Osteoblast (primary cell): ENCODE results near the gene DDO. TPM values are rescaled to one million over a fixed set of nuclear protein-coding genes. Genes with fewer than 3 reads are reported as not detected.

Source experiments
- DNase-seq: peaks from one replicate; pipeline ENCODE4 v3.0.0; 2011; ENCODE audit warnings: low spot score, mixed read lengths; ENCODE audit not compliant: insufficient read length; ENCODE audit errors: missing footprints
- H2AFZ ChIP-seq: 2 replicates; pipeline ENCODE4 v1.6.0; 2011; ENCODE audit warnings: mild to moderate bottlenecking, low read length
- H3K27ac ChIP-seq: 2 replicates; pipeline ENCODE4 v1.5.1; 2011; ENCODE audit warnings: mild to moderate bottlenecking, low read depth, low read length, moderate library complexity
- H3K27me3 ChIP-seq: 2 replicates; pipeline ENCODE4 v1.6.0; 2012; ENCODE audit warnings: mild to moderate bottlenecking, control low read depth, inconsistent platforms, low read length, moderate library complexity; ENCODE audit not compliant: insufficient read depth
- H3K36me3 ChIP-seq: 2 replicates; pipeline ENCODE4 v1.5.1; 2011; ENCODE audit warnings: mild to moderate bottlenecking, low read length, control low read depth, moderate library complexity; ENCODE audit not compliant: insufficient read depth
- H3K4me1 ChIP-seq: 2 replicates; pipeline ENCODE4 v1.5.1; 2011; ENCODE audit warnings: mild to moderate bottlenecking, low read length, control low read depth, moderate library complexity; ENCODE audit not compliant: insufficient read depth
- H3K4me2 ChIP-seq: 2 replicates; pipeline ENCODE4 v1.6.0; 2011; ENCODE audit warnings: mild to moderate bottlenecking, low read length; ENCODE audit not compliant: insufficient read depth
- H3K4me3 ChIP-seq: fragments of 200-600 bp; sonication (generic); 3 replicates; pipeline ENCODE4 v1.5.1; 2012; ENCODE audit warnings: mild to moderate bottlenecking, low read length, inconsistent platforms; ENCODE audit not compliant: insufficient read depth
- H3K79me2 ChIP-seq: 2 replicates; pipeline ENCODE4 v1.6.0; 2012; ENCODE audit warnings: mild to moderate bottlenecking, low read length, control low read depth, inconsistent platforms; ENCODE audit not compliant: insufficient read depth
- H3K9me3 ChIP-seq: 2 replicates; pipeline ENCODE4 v1.5.1; 2011; ENCODE audit warnings: low read depth, low read length, control low read depth
- H4K20me1 ChIP-seq: 2 replicates; pipeline ENCODE4 v1.6.0; 2012; ENCODE audit warnings: mild to moderate bottlenecking, low read length, control low read depth; ENCODE audit not compliant: insufficient read depth
- total RNA-seq: library from RNA; depleted of rRNA; stranded (reverse); fragments of >200 nt; gene quantifications from 2 replicates; pipeline ENCODE4 v1.2.3, GENCODE V29; 2012
- TF ChIP-seq, protein P1 (sequence below): IDR thresholded peaks from 2 replicates; pipeline ENCODE4 v1.5.1; 2011; ENCODE audit warnings: mild to moderate bottlenecking, low read depth, low read length, moderate library complexity; ENCODE audit errors: extremely low read depth

The DDO gene
- total RNA-seq, 1 donor, result 3.6 TPM

- H3K4me3 ChIP-seq, result no peak overlapping the region
- no peaks in the 10 kb centered on the region for H3K9me3 ChIP-seq
- no peak overlapping the region for H2AFZ ChIP-seq
- no peaks in the 10 kb centered on the region for H4K20me1 ChIP-seq
- TF ChIP-seq, protein P1, sequence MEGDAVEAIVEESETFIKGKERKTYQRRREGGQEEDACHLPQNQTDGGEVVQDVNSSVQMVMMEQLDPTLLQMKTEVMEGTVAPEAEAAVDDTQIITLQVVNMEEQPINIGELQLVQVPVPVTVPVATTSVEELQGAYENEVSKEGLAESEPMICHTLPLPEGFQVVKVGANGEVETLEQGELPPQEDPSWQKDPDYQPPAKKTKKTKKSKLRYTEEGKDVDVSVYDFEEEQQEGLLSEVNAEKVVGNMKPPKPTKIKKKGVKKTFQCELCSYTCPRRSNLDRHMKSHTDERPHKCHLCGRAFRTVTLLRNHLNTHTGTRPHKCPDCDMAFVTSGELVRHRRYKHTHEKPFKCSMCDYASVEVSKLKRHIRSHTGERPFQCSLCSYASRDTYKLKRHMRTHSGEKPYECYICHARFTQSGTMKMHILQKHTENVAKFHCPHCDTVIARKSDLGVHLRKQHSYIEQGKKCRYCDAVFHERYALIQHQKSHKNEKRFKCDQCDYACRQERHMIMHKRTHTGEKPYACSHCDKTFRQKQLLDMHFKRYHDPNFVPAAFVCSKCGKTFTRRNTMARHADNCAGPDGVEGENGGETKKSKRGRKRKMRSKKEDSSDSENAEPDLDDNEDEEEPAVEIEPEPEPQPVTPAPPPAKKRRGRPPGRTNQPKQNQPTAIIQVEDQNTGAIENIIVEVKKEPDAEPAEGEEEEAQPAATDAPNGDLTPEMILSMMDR, result no peak
- no peak for DNase-seq
- H3K27me3 ChIP-seq, result peaks cover 58% of the 10 kb centered on the region
- H3K27ac ChIP-seq, result no peak overlapping the region
- H3K4me1 ChIP-seq, result no peaks in the 10 kb centered on the region
- H3K36me3 ChIP-seq, result no peaks in the 10 kb centered on the region
- no peaks in the 10 kb centered on the region for H3K79me2 ChIP-seq
- H3K4me2 ChIP-seq, result no peak overlapping the region
Measured at GRCh38 chr6:110364364-110365105, 50.8 kb downstream of the DDO start.

DNA sequence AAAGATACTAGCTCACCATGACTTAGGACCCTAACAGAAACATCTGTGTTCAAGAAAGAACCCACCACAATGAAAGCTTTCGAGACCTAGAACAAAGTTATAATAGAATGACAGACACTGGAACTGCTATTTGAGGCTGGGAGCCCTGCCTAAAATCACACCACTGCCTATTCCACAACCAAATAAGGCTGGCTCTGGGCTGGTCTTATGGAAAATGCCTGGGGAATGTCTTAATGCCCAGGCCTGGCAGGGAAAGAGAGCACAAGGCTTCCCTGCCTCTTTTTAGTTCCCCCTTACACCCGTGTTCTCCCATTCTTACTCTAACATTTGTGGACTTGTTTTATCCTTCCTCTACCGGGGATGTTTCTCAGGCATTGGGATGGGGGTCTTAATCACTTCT is 51.6 kb downstream of the DDO start:
- no peaks in the 10 kb centered on the region for H3K9me3 ChIP-seq
- no peak overlapping the region for H3K27ac ChIP-seq
- peaks cover 62% of the 10 kb centered on the region for H3K27me3 ChIP-seq
- no peaks in the 10 kb centered on the region for H3K79me2 ChIP-seq
- no peaks in the 10 kb centered on the region for H3K36me3 ChIP-seq
- no peaks in the 10 kb centered on the region for H4K20me1 ChIP-seq
- no peak overlapping the region for H3K4me3 ChIP-seq
- no peak for DNase-seq
- no peak overlapping the region for H3K4me2 ChIP-seq
- TF ChIP-seq, protein P1, result no peak
- no peaks in the 10 kb centered on the region for H3K4me1 ChIP-seq
- H2AFZ ChIP-seq, result no peak overlapping the region

GRCh38 chr6:110360676-110361075 is 54.7 kb downstream of the DDO start:
- no peak for DNase-seq
- H3K4me2 ChIP-seq, result no peak overlapping the region
- no peak overlapping the region for H2AFZ ChIP-seq
- no peak overlapping the region for H3K4me3 ChIP-seq
- H3K9me3 ChIP-seq, result no peaks in the 10 kb centered on the region
- no peaks in the 10 kb centered on the region for H3K79me2 ChIP-seq
- H3K27me3 ChIP-seq, result peaks cover 63% of the 10 kb centered on the region
- no peak overlapping the region for H3K27ac ChIP-seq
- H4K20me1 ChIP-seq, result no peaks in the 10 kb centered on the region
- TF ChIP-seq, protein P1, result no peak
- no peaks in the 10 kb centered on the region for H3K36me3 ChIP-seq
- H3K4me1 ChIP-seq, result no peaks in the 10 kb centered on the region

DNA sequence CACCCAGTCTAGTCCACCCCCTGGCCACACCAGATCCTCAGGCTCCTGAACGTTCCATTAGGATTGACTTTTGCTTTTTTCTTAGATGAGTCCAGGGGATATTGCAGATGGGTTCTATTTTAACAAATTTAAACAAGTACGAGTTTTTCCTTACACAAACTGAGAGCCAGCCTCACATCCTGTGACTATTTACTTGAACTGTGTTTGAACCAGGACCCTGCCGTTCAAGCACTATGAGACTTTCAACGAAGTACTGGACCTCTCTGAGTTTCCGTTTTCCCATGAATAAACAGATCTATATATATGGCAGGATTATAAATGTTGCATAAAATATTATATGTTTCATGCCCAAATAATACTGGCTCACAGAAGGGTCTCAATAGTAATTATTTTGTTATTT is 55.8 kb downstream of the DDO start:
- no peaks in the 10 kb centered on the region for H4K20me1 ChIP-seq
- no peak for DNase-seq
- no peaks in the 10 kb centered on the region for H3K4me1 ChIP-seq
- H3K36me3 ChIP-seq, result no peaks in the 10 kb centered on the region
- H3K27ac ChIP-seq, result no peak overlapping the region
- H3K4me3 ChIP-seq, result no peak overlapping the region
- TF ChIP-seq, protein P1, result no peak
- no peaks in the 10 kb centered on the region for H3K79me2 ChIP-seq
- peaks cover 60% of the 10 kb centered on the region for H3K27me3 ChIP-seq
- no peak overlapping the region for H2AFZ ChIP-seq
- H3K9me3 ChIP-seq, result no peaks in the 10 kb centered on the region
- no peak overlapping the region for H3K4me2 ChIP-seq
